ENCODE measurements around the gene ELAC1. TPM values are rescaled to one million over a fixed set of nuclear protein-coding genes. Genes with fewer than 3 reads are reported as not detected.

ELAC1 gene
- total RNA-seq, 1 donor from 2014 or later = 7.6 TPM

- no peak for TF ChIP-seq EZH2 (IDR thresholded peaks at IDR 0.05; ENCODE audit: insufficient read depth, low read length)
- TF ChIP-seq, protein P1, sequence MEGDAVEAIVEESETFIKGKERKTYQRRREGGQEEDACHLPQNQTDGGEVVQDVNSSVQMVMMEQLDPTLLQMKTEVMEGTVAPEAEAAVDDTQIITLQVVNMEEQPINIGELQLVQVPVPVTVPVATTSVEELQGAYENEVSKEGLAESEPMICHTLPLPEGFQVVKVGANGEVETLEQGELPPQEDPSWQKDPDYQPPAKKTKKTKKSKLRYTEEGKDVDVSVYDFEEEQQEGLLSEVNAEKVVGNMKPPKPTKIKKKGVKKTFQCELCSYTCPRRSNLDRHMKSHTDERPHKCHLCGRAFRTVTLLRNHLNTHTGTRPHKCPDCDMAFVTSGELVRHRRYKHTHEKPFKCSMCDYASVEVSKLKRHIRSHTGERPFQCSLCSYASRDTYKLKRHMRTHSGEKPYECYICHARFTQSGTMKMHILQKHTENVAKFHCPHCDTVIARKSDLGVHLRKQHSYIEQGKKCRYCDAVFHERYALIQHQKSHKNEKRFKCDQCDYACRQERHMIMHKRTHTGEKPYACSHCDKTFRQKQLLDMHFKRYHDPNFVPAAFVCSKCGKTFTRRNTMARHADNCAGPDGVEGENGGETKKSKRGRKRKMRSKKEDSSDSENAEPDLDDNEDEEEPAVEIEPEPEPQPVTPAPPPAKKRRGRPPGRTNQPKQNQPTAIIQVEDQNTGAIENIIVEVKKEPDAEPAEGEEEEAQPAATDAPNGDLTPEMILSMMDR (IDR thresholded peaks at IDR 0.05; ENCODE audit: insufficient read depth, low read depth, low read length) = no peak
- Histone ChIP-seq H3K4me3 (ENCODE audit: insufficient read depth, low read depth, low read length) (no peak overlapping the region), H4K20me1 (ENCODE audit: insufficient read depth, low read length) (no peaks in the 10 kb centered on the region), H3K9ac (ENCODE audit: low read length) (no peak overlapping the region), H3K4me1 (ENCODE audit: insufficient read depth, low read length) (no peaks in the 10 kb centered on the region), H3K27ac (ENCODE audit: low read depth, low read length) (no peak overlapping the region), H3K27me3 (ENCODE audit: insufficient read depth, low read length) (no peaks in the 10 kb centered on the region), H3K79me2 (ENCODE audit: insufficient read depth, low read length) (no peaks in the 10 kb centered on the region), H3K4me2 (ENCODE audit: low read length) (no peak overlapping the region), H3K9me3 (ENCODE audit: insufficient read depth, low read depth, low read length) (no peaks in the 10 kb centered on the region), H3K36me3 (ENCODE audit: insufficient read depth, low read length) (peaks cover 11% of the 10 kb centered on the region), H2AFZ (ENCODE audit: low read depth, low read length) (no peak overlapping the region)
- no peak overlapping the region for H3K4me3 Mint-ChIP-seq (ENCODE audit: unreplicated experiment)
- DNase-seq (ENCODE audit: low read depth) = no peak
- no peaks in the 10 kb centered on the region for H3K27me3 Mint-ChIP-seq (ENCODE audit: low read depth, unreplicated experiment)
- no peak overlapping the region for H3K27ac Mint-ChIP-seq (ENCODE audit: unreplicated experiment)
- peaks cover 13% of the 10 kb centered on the region for H3K36me3 Mint-ChIP-seq (ENCODE audit: low read depth, unreplicated experiment)
- peaks cover 8% of the 10 kb centered on the region for H3K9me3 Mint-ChIP-seq (ENCODE audit: unreplicated experiment)
- FAIRE-seq = peak; percentile 55
- peaks cover 2% of the 10 kb centered on the region for H3K4me1 Mint-ChIP-seq (ENCODE audit: low read depth, unreplicated experiment)
These were observed 43.5 kb upstream of the ELAC1 start for GRCh38 chr18:50924372-50924771.

- Histone ChIP-seq H3K4me3 (ENCODE audit: insufficient read depth, low read depth, low read length) (no peak overlapping the region), H3K36me3 (ENCODE audit: insufficient read depth, low read length) (peaks cover 11% of the 10 kb centered on the region), H4K20me1 (ENCODE audit: insufficient read depth, low read length) (no peaks in the 10 kb centered on the region), H3K27ac (ENCODE audit: low read depth, low read length) (no peak overlapping the region), H3K4me1 (ENCODE audit: insufficient read depth, low read length) (no peaks in the 10 kb centered on the region), H3K79me2 (ENCODE audit: insufficient read depth, low read length) (no peaks in the 10 kb centered on the region), H3K4me2 (ENCODE audit: low read length) (no peak overlapping the region), H3K27me3 (ENCODE audit: insufficient read depth, low read length) (no peaks in the 10 kb centered on the region), H3K9me3 (ENCODE audit: insufficient read depth, low read depth, low read length) (no peaks in the 10 kb centered on the region), H2AFZ (ENCODE audit: low read depth, low read length) (no peak overlapping the region), H3K9ac (ENCODE audit: low read length) (no peak overlapping the region)
- peaks cover 2% of the 10 kb centered on the region for H3K4me1 Mint-ChIP-seq (ENCODE audit: low read depth, unreplicated experiment)
- H3K4me3 Mint-ChIP-seq (ENCODE audit: unreplicated experiment) = no peak overlapping the region
- H3K9me3 Mint-ChIP-seq (ENCODE audit: unreplicated experiment) = peaks cover 8% of the 10 kb centered on the region
- peaks cover 13% of the 10 kb centered on the region for H3K36me3 Mint-ChIP-seq (ENCODE audit: low read depth, unreplicated experiment)
- no peak for DNase-seq (ENCODE audit: low read depth)
- H3K27ac Mint-ChIP-seq (ENCODE audit: unreplicated experiment) = no peak overlapping the region
- no peaks in the 10 kb centered on the region for H3K27me3 Mint-ChIP-seq (ENCODE audit: low read depth, unreplicated experiment)
- FAIRE-seq = no peak
- TF ChIP-seq EZH2 (IDR thresholded peaks at IDR 0.05; ENCODE audit: insufficient read depth, low read length) = no peak
- TF ChIP-seq, protein P1 (IDR thresholded peaks at IDR 0.05; ENCODE audit: insufficient read depth, low read depth, low read length) = no peak
These were observed 41.3 kb upstream of the ELAC1 start for GRCh38 chr18:50926521-50926920.

DNA sequence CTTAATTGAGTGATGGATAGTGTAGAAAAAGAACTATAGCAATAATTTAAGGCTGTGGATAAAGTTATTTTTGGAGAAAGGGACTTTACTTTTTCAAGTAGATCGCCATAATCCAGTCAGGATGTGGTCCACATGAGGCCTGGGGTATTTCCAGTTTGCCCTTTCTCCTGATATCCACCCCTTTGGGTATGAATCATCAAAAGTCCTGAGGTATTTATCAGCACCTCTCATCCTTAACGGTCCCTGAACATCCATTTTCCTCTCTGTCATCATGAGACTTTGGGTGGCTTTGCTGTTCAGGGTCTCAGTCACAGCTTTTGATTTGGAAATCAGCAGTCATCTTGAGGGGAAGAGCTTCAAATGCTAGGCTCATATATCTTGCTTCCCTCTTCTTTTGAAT lies 39.3 kb upstream of the ELAC1 start:
- no peak for FAIRE-seq
- Histone ChIP-seq H3K9ac (ENCODE audit: low read length) (no peak overlapping the region), H4K20me1 (ENCODE audit: insufficient read depth, low read length) (no peaks in the 10 kb centered on the region), H3K9me3 (ENCODE audit: insufficient read depth, low read depth, low read length) (no peaks in the 10 kb centered on the region), H3K27ac (ENCODE audit: low read depth, low read length) (no peak overlapping the region), H3K36me3 (ENCODE audit: insufficient read depth, low read length) (peaks cover 5% of the 10 kb centered on the region), H3K4me1 (ENCODE audit: insufficient read depth, low read length) (no peaks in the 10 kb centered on the region), H2AFZ (ENCODE audit: low read depth, low read length) (no peak overlapping the region), H3K4me3 (ENCODE audit: insufficient read depth, low read depth, low read length) (no peak overlapping the region), H3K27me3 (ENCODE audit: insufficient read depth, low read length) (no peaks in the 10 kb centered on the region), H3K4me2 (ENCODE audit: low read length) (peak overlapping the region; percentile 7), H3K79me2 (ENCODE audit: insufficient read depth, low read length) (no peaks in the 10 kb centered on the region)
- H3K27me3 Mint-ChIP-seq (ENCODE audit: low read depth, unreplicated experiment) = no peaks in the 10 kb centered on the region
- TF ChIP-seq, protein P1 (IDR thresholded peaks at IDR 0.05; ENCODE audit: insufficient read depth, low read depth, low read length) = no peak
- no peak for TF ChIP-seq EZH2 (IDR thresholded peaks at IDR 0.05; ENCODE audit: insufficient read depth, low read length)
- DNase-seq (ENCODE audit: low read depth) = peak; percentile 31
- no peak overlapping the region for H3K27ac Mint-ChIP-seq (ENCODE audit: unreplicated experiment)
- H3K4me3 Mint-ChIP-seq (ENCODE audit: unreplicated experiment) = no peak overlapping the region
- peaks cover 8% of the 10 kb centered on the region for H3K36me3 Mint-ChIP-seq (ENCODE audit: low read depth, unreplicated experiment)
- peaks cover 8% of the 10 kb centered on the region for H3K9me3 Mint-ChIP-seq (ENCODE audit: unreplicated experiment)
- peaks cover 2% of the 10 kb centered on the region for H3K4me1 Mint-ChIP-seq (ENCODE audit: low read depth, unreplicated experiment)

Measured in astrocyte (in vitro differentiated cells and primary cell).